ENCODE measurements around the gene GPSM1. TPM values are rescaled to one million over a fixed set of nuclear protein-coding genes. Genes with fewer than 3 reads are reported as not detected.

The GPSM1 gene
- total and polyA plus RNA-seq, 9 of the 15 experiments (the other 6 are each of a cell fraction or from before 2014, with no cell fraction given) = 0.04 to 14.2 (median 3.1) TPM

DNA sequence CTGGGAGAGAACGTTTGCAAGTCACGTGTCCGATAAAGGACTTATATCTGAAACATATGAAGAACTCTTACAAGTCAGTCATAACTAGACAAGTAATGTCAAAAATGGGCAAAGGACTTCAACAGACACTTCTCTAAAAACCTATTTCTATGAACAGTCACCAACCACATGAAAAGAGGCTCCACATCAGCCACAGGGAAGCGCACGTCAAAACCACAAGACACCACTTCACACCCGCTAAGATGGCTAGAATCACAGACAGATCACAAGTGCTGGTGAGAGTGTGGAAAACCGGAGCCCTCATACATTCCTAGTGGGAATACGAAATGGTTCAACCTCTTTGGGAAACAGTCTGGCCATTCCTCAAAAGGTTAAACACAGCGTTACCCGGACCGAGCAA lies 57.7 kb downstream of the GPSM1 start:
- no peak for DNase-seq (ENCODE audit: extremely low read depth in 1 of 4, low spot score in 3 of 4)
- ChIA-PET POLR2A (interaction anchor here (0.6 to 0.8 kb wide), 2 partner anchors 11 to 792 kb away, joined by 3 to 4 read pairs; partner anchors contain the start of gene CARD9), CTCF (ENCODE audit: low intra/inter-chr PET ratio) (no interaction called here)
- Histone ChIP-seq H3K9me1 (ENCODE audit: control insufficient read depth, insufficient read depth, low read length) (no peaks in the 10 kb centered on the region), H3K27me3 (ENCODE audit: control insufficient read depth in 2 of 2, insufficient read depth in 2 of 2, low read length in 2 of 2) (no peaks in the 10 kb centered on the region), H3K9ac (ENCODE audit: insufficient read depth in 1 of 2, low read depth in 2 of 2, low read length in 2 of 2) (no peak overlapping the region), H3K36me3 (ENCODE audit: control insufficient read depth, insufficient read depth, low read length) (peaks cover 95% of the 10 kb centered on the region; the same call in 2 of the 3 replicates), H3K4me1 (replicated peaks in 1 of 2; ENCODE audit: control insufficient read depth in 2 of 2, insufficient read depth in 2 of 2, low read length in 2 of 2) (peaks cover 0 to 12% of the 10 kb centered on the region in 2 experiments; a peak in 1 of 5 replicates), H3K9me3 (replicated peaks; ENCODE audit: control insufficient read depth, insufficient read depth, low read depth, low read length) (no peaks in the 10 kb centered on the region), H3K27ac (ENCODE audit: extremely low read depth, low read depth, low read length) (no peak overlapping the region), H3K4me3 (no peak overlapping the region), H4K20me1 (replicated peaks; ENCODE audit: control insufficient read depth, insufficient read depth, low read length) (no peaks in the 10 kb centered on the region), H2AFZ (ENCODE audit: low read depth, low read length) (no peak overlapping the region), H3K79me2 (ENCODE audit: control insufficient read depth, insufficient read depth, low read length) (no peaks in the 10 kb centered on the region), H3K4me2 (ENCODE audit: insufficient read depth, low read length) (no peak overlapping the region)
- no peak for ATAC-seq
- TF ChIP-seq KAT2B (IDR thresholded peaks at IDR 0.05; ENCODE audit: low read depth, low read length) (no peak), ZNF197 (CRISPR knock-in tag; IDR thresholded peaks at IDR 0.05; ENCODE audit: low read depth) (no peak), MYBL2 (IDR thresholded peaks at IDR 0.05; ENCODE audit: low read depth) (no peak), MYBL2 (CRISPR knock-in tag; IDR thresholded peaks at IDR 0.05; ENCODE audit: borderline replicate concordance) (no peak), POLR2AphosphoS5 (IDR thresholded peaks at IDR 0.05; ENCODE audit: control insufficient read depth, insufficient read depth, low read depth, low read length) (no peak), HDAC8 (tag; IDR thresholded peaks at IDR 0.05) (no peak), ZNF384 (IDR thresholded peaks at IDR 0.05; ENCODE audit: low read depth, low read length) (no peak), ZNF263 (CRISPR knock-in tag; IDR thresholded peaks at IDR 0.05; ENCODE audit: borderline replicate concordance) (no peak), NFIX (CRISPR knock-in tag; IDR thresholded peaks at IDR 0.05; ENCODE audit: low read depth) (no peak), OTX1 (CRISPR knock-in tag; IDR thresholded peaks at IDR 0.05) (no peak), ILF3 (IDR thresholded peaks at IDR 0.05; ENCODE audit: borderline replicate concordance) (no peak), ZNF165 (CRISPR knock-in tag; IDR thresholded peaks at IDR 0.05; ENCODE audit: borderline replicate concordance) (no peak), EZH2 (IDR thresholded peaks at IDR 0.05; ENCODE audit: borderline replicate concordance, low read depth, low read length) (no peak)
- TF ChIP-seq, protein P1, sequence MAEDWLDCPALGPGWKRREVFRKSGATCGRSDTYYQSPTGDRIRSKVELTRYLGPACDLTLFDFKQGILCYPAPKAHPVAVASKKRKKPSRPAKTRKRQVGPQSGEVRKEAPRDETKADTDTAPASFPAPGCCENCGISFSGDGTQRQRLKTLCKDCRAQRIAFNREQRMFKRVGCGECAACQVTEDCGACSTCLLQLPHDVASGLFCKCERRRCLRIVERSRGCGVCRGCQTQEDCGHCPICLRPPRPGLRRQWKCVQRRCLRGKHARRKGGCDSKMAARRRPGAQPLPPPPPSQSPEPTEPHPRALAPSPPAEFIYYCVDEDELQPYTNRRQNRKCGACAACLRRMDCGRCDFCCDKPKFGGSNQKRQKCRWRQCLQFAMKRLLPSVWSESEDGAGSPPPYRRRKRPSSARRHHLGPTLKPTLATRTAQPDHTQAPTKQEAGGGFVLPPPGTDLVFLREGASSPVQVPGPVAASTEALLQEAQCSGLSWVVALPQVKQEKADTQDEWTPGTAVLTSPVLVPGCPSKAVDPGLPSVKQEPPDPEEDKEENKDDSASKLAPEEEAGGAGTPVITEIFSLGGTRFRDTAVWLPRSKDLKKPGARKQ (CRISPR knock-in tag; IDR thresholded peaks at IDR 0.05) = no peak
- TF ChIP-seq, protein P2, sequence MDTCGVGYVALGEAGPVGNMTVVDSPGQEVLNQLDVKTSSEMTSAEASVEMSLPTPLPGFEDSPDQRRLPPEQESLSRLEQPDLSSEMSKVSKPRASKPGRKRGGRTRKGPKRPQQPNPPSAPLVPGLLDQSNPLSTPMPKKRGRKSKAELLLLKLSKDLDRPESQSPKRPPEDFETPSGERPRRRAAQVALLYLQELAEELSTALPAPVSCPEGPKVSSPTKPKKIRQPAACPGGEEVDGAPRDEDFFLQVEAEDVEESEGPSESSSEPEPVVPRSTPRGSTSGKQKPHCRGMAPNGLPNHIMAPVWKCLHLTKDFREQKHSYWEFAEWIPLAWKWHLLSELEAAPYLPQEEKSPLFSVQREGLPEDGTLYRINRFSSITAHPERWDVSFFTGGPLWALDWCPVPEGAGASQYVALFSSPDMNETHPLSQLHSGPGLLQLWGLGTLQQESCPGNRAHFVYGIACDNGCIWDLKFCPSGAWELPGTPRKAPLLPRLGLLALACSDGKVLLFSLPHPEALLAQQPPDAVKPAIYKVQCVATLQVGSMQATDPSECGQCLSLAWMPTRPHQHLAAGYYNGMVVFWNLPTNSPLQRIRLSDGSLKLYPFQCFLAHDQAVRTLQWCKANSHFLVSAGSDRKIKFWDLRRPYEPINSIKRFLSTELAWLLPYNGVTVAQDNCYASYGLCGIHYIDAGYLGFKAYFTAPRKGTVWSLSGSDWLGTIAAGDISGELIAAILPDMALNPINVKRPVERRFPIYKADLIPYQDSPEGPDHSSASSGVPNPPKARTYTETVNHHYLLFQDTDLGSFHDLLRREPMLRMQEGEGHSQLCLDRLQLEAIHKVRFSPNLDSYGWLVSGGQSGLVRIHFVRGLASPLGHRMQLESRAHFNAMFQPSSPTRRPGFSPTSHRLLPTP (IDR thresholded peaks at IDR 0.05; ENCODE audit: borderline replicate concordance, extremely low read depth, insufficient read length) = no peak
- TF ChIP-seq, protein P3, sequence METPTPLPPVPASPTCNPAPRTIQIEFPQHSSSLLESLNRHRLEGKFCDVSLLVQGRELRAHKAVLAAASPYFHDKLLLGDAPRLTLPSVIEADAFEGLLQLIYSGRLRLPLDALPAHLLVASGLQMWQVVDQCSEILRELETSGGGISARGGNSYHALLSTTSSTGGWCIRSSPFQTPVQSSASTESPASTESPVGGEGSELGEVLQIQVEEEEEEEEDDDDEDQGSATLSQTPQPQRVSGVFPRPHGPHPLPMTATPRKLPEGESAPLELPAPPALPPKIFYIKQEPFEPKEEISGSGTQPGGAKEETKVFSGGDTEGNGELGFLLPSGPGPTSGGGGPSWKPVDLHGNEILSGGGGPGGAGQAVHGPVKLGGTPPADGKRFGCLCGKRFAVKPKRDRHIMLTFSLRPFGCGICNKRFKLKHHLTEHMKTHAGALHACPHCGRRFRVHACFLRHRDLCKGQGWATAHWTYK (CRISPR knock-in tag; IDR thresholded peaks at IDR 0.05) = no peak
- no peak for FAIRE-seq
- in situ Hi-C loops (cut with MboI) (no loop called here), intact Hi-C loops (cut with micrococcal nuclease) (no loop called here)
- 89% methylated on average over 11 of the region's 11 CpGs for WGBS (ENCODE audit: insufficient coverage, low coverage, missing lambda C conversion rate)
- no TSS peak for BruUV-seq (replicated peaks)

All from K562 (cell line).